ENCODE results near the gene TLE6.
A peak's percentile ranks its signal among the peaks of the same experiment; 100 is the strongest.

Gene TLE6

DNA sequence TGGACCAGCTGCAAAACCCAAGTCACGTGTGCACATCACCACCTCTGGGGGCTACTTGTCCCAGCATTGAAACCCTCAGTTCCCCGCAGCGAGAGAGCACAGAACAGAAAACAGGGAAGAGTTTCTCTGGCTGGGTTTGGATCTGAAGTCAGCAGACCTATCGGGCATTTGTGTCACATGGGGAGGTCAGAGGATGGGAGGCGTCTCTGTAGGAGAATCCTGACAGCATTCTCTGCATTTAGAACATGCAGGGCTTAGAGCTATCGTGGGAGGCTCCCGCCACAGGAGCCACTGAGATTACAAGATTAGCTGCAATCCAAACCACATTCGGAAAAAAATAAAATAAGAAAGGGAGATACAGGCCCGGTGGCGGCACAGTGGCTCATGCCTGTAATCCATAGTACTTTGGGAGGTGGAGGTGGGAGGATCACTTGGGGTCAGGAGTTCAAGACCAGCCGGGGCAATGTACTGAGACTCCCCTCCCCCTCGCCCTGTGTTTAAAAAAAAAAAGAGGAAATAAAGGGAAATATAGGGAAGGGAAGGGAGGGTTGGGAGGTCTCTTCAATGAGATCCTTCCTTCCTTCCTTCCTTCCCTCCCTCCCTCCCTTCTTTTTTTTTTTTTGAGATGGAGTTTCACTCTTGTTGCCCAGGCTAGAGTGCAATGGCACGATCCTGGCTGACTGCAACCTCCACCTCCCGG is 2.9 kb upstream of the TLE6 start:
- Histone ChIP-seq H3K4me3 (ENCODE audit: extremely low read depth, insufficient read depth, low read length, poor library complexity, severe bottlenecking) (no peak overlapping the region), H3K36me3 (ENCODE audit: control insufficient read depth, insufficient read depth, low read length) (no peaks in the 10 kb centered on the region), H3K9me3 (ENCODE audit: control insufficient read depth, low read length) (no peaks in the 10 kb centered on the region), H3K27ac (ENCODE audit: low read depth, low read length, severe bottlenecking) (no peak overlapping the region), H3K4me1 (ENCODE audit: control insufficient read depth, insufficient read depth, low read length, poor library complexity, severe bottlenecking) (peaks cover 8% of the 10 kb centered on the region)
- 58 to 68% methylated on average over 6 to 12 of the region's 14 CpGs for WGBS, 2 experiments (ENCODE audit: insufficient coverage in 2 of 2)

DNA sequence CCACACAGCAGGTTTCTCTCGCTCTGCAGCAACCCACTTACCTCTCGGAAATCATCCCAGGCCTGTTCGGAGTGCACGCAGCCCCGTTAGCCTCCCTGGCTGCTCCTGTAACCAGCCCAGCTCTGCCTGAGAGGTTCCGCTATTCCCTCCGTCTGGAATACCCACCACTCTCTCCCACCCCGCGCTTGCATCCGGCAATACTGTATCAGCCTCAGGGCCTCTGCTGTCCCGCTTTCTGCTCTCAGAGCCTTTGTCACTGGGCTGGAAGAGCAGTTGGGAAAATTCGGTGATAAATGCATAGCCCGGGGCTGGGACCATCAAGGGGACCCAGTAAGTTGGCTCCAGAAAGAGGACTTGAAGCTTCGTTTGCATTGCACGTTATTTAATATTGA is 759 bp upstream of the TLE6 start:
- H3K4me3 ChIP-seq (ENCODE audit: extremely low read depth, insufficient read depth, low read length, poor library complexity, severe bottlenecking), result peak overlapping the region; percentile 42
- peaks cover 8% of the 10 kb centered on the region for H3K4me1 ChIP-seq (ENCODE audit: control insufficient read depth, insufficient read depth, low read length, poor library complexity, severe bottlenecking)
- 10 to 15% methylated on average over 8 to 12 of the region's 15 CpGs for WGBS, 2 experiments (ENCODE audit: insufficient coverage in 2 of 2)
- no peaks in the 10 kb centered on the region for H3K36me3 ChIP-seq (ENCODE audit: control insufficient read depth, insufficient read depth, low read length)
- no peak overlapping the region for H3K27ac ChIP-seq (ENCODE audit: low read depth, low read length, severe bottlenecking)
- H3K9me3 ChIP-seq (ENCODE audit: control insufficient read depth, low read length), result no peaks in the 10 kb centered on the region

DNA sequence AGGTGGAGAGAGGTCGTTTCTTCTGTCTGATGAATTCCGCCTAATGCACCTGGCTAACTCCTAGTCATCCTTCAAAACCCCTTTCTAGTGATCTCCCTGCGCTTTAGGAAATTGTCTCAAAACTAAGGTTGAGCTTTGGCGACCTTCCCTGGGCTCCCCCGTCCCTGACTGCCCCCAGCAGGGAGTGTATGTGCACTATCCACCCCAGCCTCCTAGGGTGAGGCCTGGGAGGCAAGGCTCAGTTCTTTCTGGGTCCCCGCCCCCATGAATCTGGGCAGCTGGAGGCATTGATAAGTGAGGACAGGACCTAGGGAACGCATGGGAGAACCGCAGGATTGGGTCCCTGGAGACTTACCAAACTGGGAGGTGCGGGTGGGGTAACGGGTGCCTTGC is 378 bp downstream of the TLE6 start:
- Histone ChIP-seq H3K27ac (ENCODE audit: low read depth, low read length, severe bottlenecking) (no peak overlapping the region), H3K9me3 (ENCODE audit: control insufficient read depth, low read length) (no peaks in the 10 kb centered on the region), H3K4me3 (ENCODE audit: extremely low read depth, insufficient read depth, low read length, poor library complexity, severe bottlenecking) (peak overlapping the region; percentile 42), H3K36me3 (ENCODE audit: control insufficient read depth, insufficient read depth, low read length) (no peaks in the 10 kb centered on the region), H3K4me1 (ENCODE audit: control insufficient read depth, insufficient read depth, low read length, poor library complexity, severe bottlenecking) (peaks cover 8% of the 10 kb centered on the region)
- WGBS, 2 experiments (ENCODE audit: insufficient coverage in 2 of 2), result 6 to 23% methylated on average over 7 to 8 of the region's 10 CpGs

DNA sequence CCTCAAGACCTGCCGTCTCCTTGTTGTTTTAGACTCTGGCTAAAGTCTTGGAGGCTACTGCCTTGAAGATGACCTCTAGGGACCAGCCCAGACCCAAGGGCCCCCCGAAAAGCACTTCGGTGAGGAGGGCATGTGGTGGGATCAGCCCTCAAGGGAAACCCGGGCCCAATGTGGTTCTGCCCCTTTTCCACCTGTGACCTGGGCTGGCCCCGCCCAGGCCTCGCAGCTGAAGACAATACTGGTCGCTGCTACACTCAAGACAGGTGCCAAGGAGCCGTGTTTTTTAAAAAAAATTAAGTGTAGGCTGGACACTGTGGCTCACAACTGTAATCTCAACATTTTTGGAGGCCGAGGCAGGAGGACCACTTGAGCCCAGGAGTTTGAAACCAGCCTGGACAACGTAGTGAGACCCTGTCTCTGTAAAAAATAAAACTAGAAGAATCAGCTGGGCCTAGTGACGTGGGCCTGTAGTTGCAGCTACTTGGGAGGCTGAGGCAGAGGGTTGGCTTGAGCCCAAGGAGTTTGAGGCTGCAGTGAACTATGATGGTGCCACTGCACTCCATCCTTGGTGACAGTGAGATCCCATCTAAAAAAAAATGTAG is 903 bp downstream of the TLE6 start:
- Histone ChIP-seq H3K4me3 (ENCODE audit: extremely low read depth, insufficient read depth, low read length, poor library complexity, severe bottlenecking) (no peak overlapping the region), H3K36me3 (ENCODE audit: control insufficient read depth, insufficient read depth, low read length) (no peaks in the 10 kb centered on the region), H3K9me3 (ENCODE audit: control insufficient read depth, low read length) (no peaks in the 10 kb centered on the region), H3K4me1 (ENCODE audit: control insufficient read depth, insufficient read depth, low read length, poor library complexity, severe bottlenecking) (peaks cover 8% of the 10 kb centered on the region), H3K27ac (ENCODE audit: low read depth, low read length, severe bottlenecking) (no peak overlapping the region)
- 68% methylated on average over 8 to 11 of the region's 11 CpGs for WGBS, 2 experiments (ENCODE audit: insufficient coverage in 2 of 2)

DNA sequence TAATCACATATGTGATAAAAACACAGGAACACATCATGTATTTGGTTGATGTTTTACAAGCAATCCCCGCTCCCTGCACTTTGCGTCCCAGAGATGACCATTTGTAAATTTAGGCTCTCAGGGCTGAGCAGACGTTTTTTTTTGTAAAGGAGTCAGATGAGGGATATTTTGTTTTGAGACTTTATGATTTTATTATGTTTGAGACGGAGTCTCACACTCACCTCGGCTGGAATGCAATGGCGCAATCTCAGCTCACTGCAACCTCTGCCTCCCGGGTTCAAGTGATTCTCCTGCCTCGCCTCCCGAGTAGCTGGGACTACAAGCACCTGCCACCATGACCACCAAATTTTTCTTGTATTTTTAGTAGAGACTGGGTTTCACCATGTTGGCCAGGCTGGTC is 1.4 kb downstream of the TLE6 start:
- peaks cover 8% of the 10 kb centered on the region for H3K4me1 ChIP-seq (ENCODE audit: control insufficient read depth, insufficient read depth, low read length, poor library complexity, severe bottlenecking)
- WGBS, 2 experiments (ENCODE audit: insufficient coverage in 2 of 2), result 81 to 87% methylated on average over 3 to 8 of the region's 9 CpGs
- no peaks in the 10 kb centered on the region for H3K36me3 ChIP-seq (ENCODE audit: control insufficient read depth, insufficient read depth, low read length)
- H3K9me3 ChIP-seq (ENCODE audit: control insufficient read depth, low read length), result no peaks in the 10 kb centered on the region
- H3K27ac ChIP-seq (ENCODE audit: low read depth, low read length, severe bottlenecking), result no peak overlapping the region
- H3K4me3 ChIP-seq (ENCODE audit: extremely low read depth, insufficient read depth, low read length, poor library complexity, severe bottlenecking), result no peak overlapping the region

DNA sequence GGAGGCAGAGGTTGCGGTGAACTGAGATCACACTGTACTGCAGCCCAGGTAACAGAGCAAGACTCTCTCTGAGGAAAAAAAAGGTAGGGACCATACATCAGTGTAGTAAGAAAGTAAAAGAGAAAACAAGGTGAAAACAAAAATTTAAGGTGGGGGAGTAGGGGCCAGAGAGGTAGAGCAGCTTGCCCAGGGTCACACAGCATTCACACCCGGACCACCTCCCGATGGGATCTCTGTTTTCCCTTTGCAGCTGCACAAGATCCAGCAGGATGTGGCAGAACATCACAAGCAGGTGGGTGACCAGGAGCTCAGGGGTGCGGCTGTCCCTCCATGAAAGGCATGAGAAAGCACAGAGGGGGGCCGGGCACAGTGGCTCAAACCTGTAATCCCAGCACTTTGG is 4.5 kb downstream of the TLE6 start:
- WGBS, 2 experiments (ENCODE audit: insufficient coverage in 2 of 2), result 71 to 74% methylated on average over 4 to 5 of the region's 5 CpGs
- no peak overlapping the region for H3K4me3 ChIP-seq (ENCODE audit: extremely low read depth, insufficient read depth, low read length, poor library complexity, severe bottlenecking)
- no peaks in the 10 kb centered on the region for H3K9me3 ChIP-seq (ENCODE audit: control insufficient read depth, low read length)
- no peaks in the 10 kb centered on the region for H3K36me3 ChIP-seq (ENCODE audit: control insufficient read depth, insufficient read depth, low read length)
- H3K27ac ChIP-seq (ENCODE audit: low read depth, low read length, severe bottlenecking), result no peak overlapping the region
- peaks cover 13% of the 10 kb centered on the region for H3K4me1 ChIP-seq (ENCODE audit: control insufficient read depth, insufficient read depth, low read length, poor library complexity, severe bottlenecking)

DNA sequence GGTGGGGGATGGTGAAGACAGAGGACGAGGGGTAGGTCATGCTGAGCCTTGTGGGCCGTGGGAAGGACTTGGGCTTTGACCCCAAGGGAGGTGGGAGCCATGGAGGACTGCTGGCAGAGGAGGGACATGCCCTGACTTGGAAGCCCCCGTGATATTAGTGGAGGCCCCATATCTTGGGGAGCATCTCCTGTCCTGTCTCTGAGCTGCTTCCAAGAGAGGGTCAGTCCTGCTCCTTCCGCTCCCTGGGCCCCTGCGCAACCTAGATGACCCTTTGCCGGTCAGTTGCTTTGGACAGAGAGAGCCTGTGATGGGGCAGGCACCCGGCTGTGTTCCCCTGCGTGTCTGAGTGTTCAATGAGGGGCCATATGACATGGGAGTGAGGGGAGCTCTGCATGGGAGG is 5.2 kb downstream of the TLE6 start:
- no peak overlapping the region for H3K4me3 ChIP-seq (ENCODE audit: extremely low read depth, insufficient read depth, low read length, poor library complexity, severe bottlenecking)
- H3K9me3 ChIP-seq (ENCODE audit: control insufficient read depth, low read length), result no peaks in the 10 kb centered on the region
- H3K27ac ChIP-seq (ENCODE audit: low read depth, low read length, severe bottlenecking), result no peak overlapping the region
- H3K36me3 ChIP-seq (ENCODE audit: control insufficient read depth, insufficient read depth, low read length), result no peaks in the 10 kb centered on the region
- 49 to 51% methylated on average over 3 to 5 of the region's 8 CpGs for WGBS, 2 experiments (ENCODE audit: insufficient coverage in 2 of 2)
- peaks cover 19% of the 10 kb centered on the region for H3K4me1 ChIP-seq (ENCODE audit: control insufficient read depth, insufficient read depth, low read length, poor library complexity, severe bottlenecking)

DNA sequence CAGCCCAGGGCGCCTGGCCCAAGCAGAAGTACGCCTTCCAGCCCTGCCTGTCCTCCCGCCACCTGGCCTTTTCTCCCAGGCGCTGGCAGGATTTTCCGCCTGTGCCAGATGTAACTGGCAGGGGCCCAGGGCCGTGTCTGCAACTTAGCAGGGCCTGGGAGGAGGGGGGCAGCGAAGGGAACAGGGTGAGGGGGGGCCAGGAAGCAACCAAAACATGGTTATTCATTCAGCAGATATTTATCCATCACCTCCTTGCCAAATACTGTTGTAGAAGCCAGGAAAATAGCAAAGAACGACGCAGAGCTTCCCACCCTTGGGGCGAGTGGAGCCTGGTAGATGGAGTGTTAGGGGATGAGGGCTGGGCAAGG is 5.6 kb downstream of the TLE6 start:
- H3K36me3 ChIP-seq (ENCODE audit: control insufficient read depth, insufficient read depth, low read length), result no peaks in the 10 kb centered on the region
- no peaks in the 10 kb centered on the region for H3K9me3 ChIP-seq (ENCODE audit: control insufficient read depth, low read length)
- WGBS, 2 experiments (ENCODE audit: insufficient coverage in 2 of 2), result 19 to 38% methylated on average over 5 to 6 of the region's 10 CpGs
- H3K4me1 ChIP-seq (ENCODE audit: control insufficient read depth, insufficient read depth, low read length, poor library complexity, severe bottlenecking), result peaks cover 18% of the 10 kb centered on the region
- no peak overlapping the region for H3K4me3 ChIP-seq (ENCODE audit: extremely low read depth, insufficient read depth, low read length, poor library complexity, severe bottlenecking)
- no peak overlapping the region for H3K27ac ChIP-seq (ENCODE audit: low read depth, low read length, severe bottlenecking)

DNA sequence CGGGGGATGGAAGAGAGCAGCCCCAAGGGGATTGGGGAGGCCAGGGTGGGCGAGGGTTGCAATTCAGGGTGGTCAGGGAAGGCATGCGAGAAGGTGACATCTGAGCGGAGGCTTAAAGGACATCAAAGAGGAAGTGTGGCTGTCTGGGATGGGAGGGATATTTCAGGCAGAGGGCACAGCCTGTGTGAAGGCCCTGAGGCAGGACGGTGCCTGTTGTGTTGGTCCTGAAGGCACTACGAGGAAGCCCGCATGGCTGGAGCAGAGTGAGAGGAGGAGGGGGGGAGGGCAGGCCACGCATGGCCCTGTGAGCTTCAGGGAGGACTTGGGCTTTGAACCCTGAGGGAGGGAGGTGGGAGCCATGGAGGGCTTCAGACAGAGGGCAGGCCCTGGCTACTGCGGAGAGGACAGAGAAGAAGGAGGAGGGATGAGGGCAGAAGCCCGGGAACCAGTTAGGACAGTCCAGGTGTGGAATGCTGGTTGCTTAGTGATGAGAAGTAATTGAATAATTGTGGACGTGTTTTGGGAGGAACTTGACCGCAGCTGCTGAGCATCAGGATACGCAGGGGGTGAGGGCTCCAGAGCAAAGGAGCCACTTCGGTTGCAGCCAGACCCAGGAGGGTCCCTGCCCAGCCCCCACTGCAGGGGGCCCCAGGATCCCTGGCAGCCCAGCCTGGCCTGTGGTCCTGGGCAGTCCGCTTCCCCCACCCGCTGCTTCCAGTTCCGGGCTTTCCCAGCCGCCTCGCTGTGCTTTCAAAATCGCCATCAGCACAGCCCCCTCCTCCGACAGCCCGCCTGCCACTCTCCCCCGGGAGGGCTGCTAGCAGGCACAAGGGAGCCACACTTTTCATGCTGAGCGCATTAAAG is 6.2 kb downstream of the TLE6 start:
- 5 to 8% methylated on average over 14 to 24 of the region's 24 CpGs for WGBS, 2 experiments (ENCODE audit: insufficient coverage in 2 of 2)
- peaks cover 18% of the 10 kb centered on the region for H3K4me1 ChIP-seq (ENCODE audit: control insufficient read depth, insufficient read depth, low read length, poor library complexity, severe bottlenecking)
- H3K27ac ChIP-seq (ENCODE audit: low read depth, low read length, severe bottlenecking), result no peak overlapping the region
- peak overlapping the region; percentile 23 for H3K4me3 ChIP-seq (ENCODE audit: extremely low read depth, insufficient read depth, low read length, poor library complexity, severe bottlenecking)
- H3K36me3 ChIP-seq (ENCODE audit: control insufficient read depth, insufficient read depth, low read length), result no peaks in the 10 kb centered on the region
- no peaks in the 10 kb centered on the region for H3K9me3 ChIP-seq (ENCODE audit: control insufficient read depth, low read length)

DNA sequence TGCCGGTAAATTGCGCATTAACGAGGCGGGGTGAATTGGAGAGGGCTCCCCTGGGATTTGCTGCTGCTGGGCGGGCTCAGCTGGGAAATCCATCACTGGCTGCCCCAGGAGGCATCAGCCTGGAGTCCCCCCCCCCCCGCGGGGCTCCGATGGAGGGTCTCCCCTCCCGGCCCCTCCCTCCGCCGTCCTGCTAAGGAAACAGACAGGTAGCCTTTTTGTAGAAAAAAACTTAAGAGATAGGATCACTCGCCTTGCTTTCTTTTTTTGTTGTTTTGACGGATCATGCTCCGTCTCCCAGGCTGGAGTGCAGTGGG is 6.8 kb downstream of the TLE6 start:
- no peaks in the 10 kb centered on the region for H3K9me3 ChIP-seq (ENCODE audit: control insufficient read depth, low read length)
- H3K27ac ChIP-seq (ENCODE audit: low read depth, low read length, severe bottlenecking), result no peak overlapping the region
- H3K4me3 ChIP-seq (ENCODE audit: extremely low read depth, insufficient read depth, low read length, poor library complexity, severe bottlenecking), result peak overlapping the region; percentile 23
- 1 to 7% methylated on average over 8 to 9 of the region's 14 CpGs for WGBS, 2 experiments (ENCODE audit: insufficient coverage in 2 of 2)
- no peaks in the 10 kb centered on the region for H3K36me3 ChIP-seq (ENCODE audit: control insufficient read depth, insufficient read depth, low read length)
- peaks cover 18% of the 10 kb centered on the region for H3K4me1 ChIP-seq (ENCODE audit: control insufficient read depth, insufficient read depth, low read length, poor library complexity, severe bottlenecking)
